CD4-positive, alpha-beta T cell treated with Interleukin-1 beta for 1 hour (primary cell): ENCODE results near the gene ATP9B.

Experiments
- DNase-seq, 2 donors: peaks; one replicate each; pipeline ENCODE4 v3.0.0-alpha.2; 2020 to 2022

Gene ATP9B

GRCh38 chr18:79290876-79291275 is 221.7 kb downstream of the ATP9B start:
- no peak for DNase-seq

GRCh38 chr18:79294235-79294634 is 225.0 kb downstream of the ATP9B start:
- DNase-seq = no peak

- no peak for DNase-seq
Observed at GRCh38 chr18:79299272-79299671, 230.1 kb downstream of the ATP9B start.

GRCh38 chr18:79299711-79300110 is 230.5 kb downstream of the ATP9B start:
- DNase-seq = no peak

GRCh38 chr18:79300413-79300812 is 231.2 kb downstream of the ATP9B start:
- DNase-seq = no peak

GRCh38 chr18:79302120-79302519 is 232.9 kb downstream of the ATP9B start:
- no peak for DNase-seq

- DNase-seq = no peak
Observed at GRCh38 chr18:79305911-79306310, 236.7 kb downstream of the ATP9B start.

GRCh38 chr18:79309614-79310358 is 240.6 kb downstream of the ATP9B start:
- no peak for DNase-seq

- DNase-seq = no peak
Observed at GRCh38 chr18:79314838-79315388, 245.7 kb downstream of the ATP9B start.

- DNase-seq = no peak
Observed at GRCh38 chr18:79315596-79315995, 246.4 kb downstream of the ATP9B start.

- DNase-seq = no peak
Observed at GRCh38 chr18:79317703-79318102, 248.5 kb downstream of the ATP9B start.

- peak in 1 of 2 donors; percentile 3 for DNase-seq
Observed at GRCh38 chr18:79318142-79318673, 249.0 kb downstream of the ATP9B start.

GRCh38 chr18:79320216-79320850 is 251.1 kb downstream of the ATP9B start:
- no peak for DNase-seq

- DNase-seq = no peak
Observed at GRCh38 chr18:79321625-79322405, 252.6 kb downstream of the ATP9B start.

GRCh38 chr18:79322441-79322840 is 253.2 kb downstream of the ATP9B start:
- no peak for DNase-seq

- DNase-seq = no peak
Observed at GRCh38 chr18:79323471-79323870, 254.3 kb downstream of the ATP9B start.

GRCh38 chr18:79326413-79327198 is 257.4 kb downstream of the ATP9B start:
- peak in 1 of 2 donors; percentile 4 for DNase-seq

- DNase-seq = no peak
Observed at GRCh38 chr18:79327199-79327721, 258.1 kb downstream of the ATP9B start.

- peak in 1 of 2 donors; percentile 10 for DNase-seq
Observed at GRCh38 chr18:79327915-79328314, 258.7 kb downstream of the ATP9B start.

- DNase-seq = no peak
Observed at GRCh38 chr18:79328887-79329286, 259.7 kb downstream of the ATP9B start.

GRCh38 chr18:79329786-79330185 is 260.6 kb downstream of the ATP9B start:
- DNase-seq = no peak

- DNase-seq = no peak
Observed at GRCh38 chr18:79332646-79333045, 263.5 kb downstream of the ATP9B start.
